Pancreas (tissue), 10 donors: ENCODE results near the gene PADI2. TPM values are rescaled to one million over a fixed set of nuclear protein-coding genes. Genes with fewer than 3 reads are reported as not detected.

Experiments used
- ATAC-seq, 4 donors: fragments of 200-7000 bp; cut with Tn5 transposase; one replicate each; pipeline versions ENCODE4 v1.8.0 to v1.9.1; 2020; ENCODE audit warnings: mild to moderate bottlenecking in 4 of 4, moderate library complexity in 4 of 4
- DNase-seq, 6 donors: peaks; one replicate each; pipeline ENCODE4 v3.0.0-alpha.2; 2020
- FAIRE-seq: peaks from 2 replicates; lab custom pipeline; 2012; peaks lifted over from hg19 to GRCh38; lab: Jason Lieb, UNC
- H3K27ac ChIP-seq, 4 donors: fragments of 200-600 bp; sonication (generic); 1 replicate in 3 of 4; 2 replicates in 1 of 4; pipeline versions ENCODE4 v1.5.0 to v1.8.0; 2020
- H3K27me3 ChIP-seq, 4 donors: fragments of 200-600 bp; one replicate each; pipeline ENCODE4 v1.8.0; 2021
- H3K36me3 ChIP-seq, 3 donors: fragments of 200-600 bp; sonication (generic) in 1 of 3; one replicate each; pipeline versions ENCODE4 v1.5.0 to v1.8.0; 2020 to 2021
- H3K4me1 ChIP-seq, 3 donors: fragments of 200-600 bp; one replicate each; pipeline ENCODE4 v1.8.0; 2021
- H3K4me3 ChIP-seq, 4 donors: fragments of 200-600 bp; sonication (generic) in 2 of 4; one replicate each; pipeline versions ENCODE4 v1.5.0 to v1.8.0; 2020 to 2021
- H3K9me3 ChIP-seq, 4 donors: fragments of 200-600 bp; one replicate each; pipeline ENCODE4 v1.8.0; 2021
- WGBS, 2 donors: extraction: QIAGEN DNeasy Blood & Tissue Kit; methylation state at CpG; one replicate each; pipeline ENCODE4 v1.1.7; 2013; 5-methylcytosine and 5-hydroxymethylcytosine counted together
- intact Hi-C, 3 donors: fragments of 100-400 bp; cut with DNase I; formaldehyde crosslinking; loops; one replicate each; pipeline versions ENCODE4 v1.11.1 to v1.14.2; 2022
- polyA plus RNA-seq, 2 donors: library from polyadenylated mRNA; stranded (reverse); fragments of 200-250 nt; gene quantifications; one replicate each; pipeline ENCODE4 v1.2.3, GENCODE V29; 2013
- total RNA-seq, 6 donors: library from RNA; stranded (reverse); fragmentation: NEBNext Ultra II Directional in 4 of 6; extraction: Animal tissue kit (Norgen Biotek cat#: 25700) in 4 of 6; gene quantifications; one replicate each; pipeline versions ENCODE4 v1.2.1 to v1.2.4, GENCODE V29; 2021 to 2023
- TF ChIP-seq, protein P1 (sequence below), 4 donors: fragments of 200-600 bp; sonication (generic) in 3 of 4; IDR thresholded peaks; one replicate each; pipeline versions ENCODE4 v1.5.0 to v1.8.0; 2021; ENCODE audit warnings: antibody characterized with exemption in 4 of 4
- donor health status: healthy with polysubstance abuse.
- donor health status: DM: no; HTN: no; CAD: no; lungs with moderate emphysema.
- donor health status: DM: no; HTN: no; CAD: no.
- donor health status: control.
- donor health status: control.
- donor health status: Bipolar disorder and iron deficiency.
- donor health status: DM: yes; HTN: yes; CAD: no.
- donor health status: DM: no; HTN: no; CAD: no.
- donor health status: DM: no; HTN: no; CAD: no.
- donor health status: DM: yes; HTN: yes; CAD: no.

Gene PADI2
- total and polyA plus RNA-seq, 8 donors: 0.42 to 10.0 (median 0.93) TPM

DNA sequence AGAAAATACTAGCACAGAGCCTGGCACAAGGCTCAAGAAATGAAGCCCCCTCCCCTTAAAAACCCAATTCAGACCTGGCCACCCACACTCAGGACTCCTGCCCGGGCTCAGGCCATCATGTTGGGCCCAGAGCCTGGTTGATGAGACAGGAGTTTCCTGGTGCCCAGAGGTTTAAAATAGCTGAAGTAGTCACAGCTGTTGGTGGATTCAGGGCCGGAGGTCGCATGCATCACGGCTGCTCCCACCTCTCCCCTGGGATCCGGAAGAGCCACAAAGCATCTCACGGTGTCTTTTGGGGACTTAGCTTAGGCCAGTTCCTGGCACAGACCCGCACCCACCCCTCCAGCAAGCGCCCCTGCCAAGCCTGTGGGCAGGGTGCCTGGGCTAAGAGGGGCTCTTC, 2.6 kb upstream of the PADI2 start:
- no peaks in the 10 kb centered on the region for H3K36me3 ChIP-seq
- H3K9me3 ChIP-seq: no peaks in the 10 kb centered on the region
- H3K4me1 ChIP-seq: peaks cover 0 to 3% (median 0%) of the 10 kb centered on the region in 3 donors
- FAIRE-seq (no peak), ATAC-seq (no peak), DNase-seq (no peak)
- no peak overlapping the region for H3K27ac ChIP-seq
- no peak overlapping the region for H3K4me3 ChIP-seq
- 89 to 92% methylated on average over 8 of the region's 8 CpGs for WGBS, 2 donors
- TF ChIP-seq, protein P1, sequence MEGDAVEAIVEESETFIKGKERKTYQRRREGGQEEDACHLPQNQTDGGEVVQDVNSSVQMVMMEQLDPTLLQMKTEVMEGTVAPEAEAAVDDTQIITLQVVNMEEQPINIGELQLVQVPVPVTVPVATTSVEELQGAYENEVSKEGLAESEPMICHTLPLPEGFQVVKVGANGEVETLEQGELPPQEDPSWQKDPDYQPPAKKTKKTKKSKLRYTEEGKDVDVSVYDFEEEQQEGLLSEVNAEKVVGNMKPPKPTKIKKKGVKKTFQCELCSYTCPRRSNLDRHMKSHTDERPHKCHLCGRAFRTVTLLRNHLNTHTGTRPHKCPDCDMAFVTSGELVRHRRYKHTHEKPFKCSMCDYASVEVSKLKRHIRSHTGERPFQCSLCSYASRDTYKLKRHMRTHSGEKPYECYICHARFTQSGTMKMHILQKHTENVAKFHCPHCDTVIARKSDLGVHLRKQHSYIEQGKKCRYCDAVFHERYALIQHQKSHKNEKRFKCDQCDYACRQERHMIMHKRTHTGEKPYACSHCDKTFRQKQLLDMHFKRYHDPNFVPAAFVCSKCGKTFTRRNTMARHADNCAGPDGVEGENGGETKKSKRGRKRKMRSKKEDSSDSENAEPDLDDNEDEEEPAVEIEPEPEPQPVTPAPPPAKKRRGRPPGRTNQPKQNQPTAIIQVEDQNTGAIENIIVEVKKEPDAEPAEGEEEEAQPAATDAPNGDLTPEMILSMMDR (IDR thresholded peaks at IDR 0.05): no peak
- no peaks in the 10 kb centered on the region for H3K27me3 ChIP-seq
- intact Hi-C loops: loop anchor here in 2 of 3 donors (5.0 to 10.0 kb wide), 2 partner anchors 213 to 215 kb away; no protein-coding TSS in a partner anchor

DNA sequence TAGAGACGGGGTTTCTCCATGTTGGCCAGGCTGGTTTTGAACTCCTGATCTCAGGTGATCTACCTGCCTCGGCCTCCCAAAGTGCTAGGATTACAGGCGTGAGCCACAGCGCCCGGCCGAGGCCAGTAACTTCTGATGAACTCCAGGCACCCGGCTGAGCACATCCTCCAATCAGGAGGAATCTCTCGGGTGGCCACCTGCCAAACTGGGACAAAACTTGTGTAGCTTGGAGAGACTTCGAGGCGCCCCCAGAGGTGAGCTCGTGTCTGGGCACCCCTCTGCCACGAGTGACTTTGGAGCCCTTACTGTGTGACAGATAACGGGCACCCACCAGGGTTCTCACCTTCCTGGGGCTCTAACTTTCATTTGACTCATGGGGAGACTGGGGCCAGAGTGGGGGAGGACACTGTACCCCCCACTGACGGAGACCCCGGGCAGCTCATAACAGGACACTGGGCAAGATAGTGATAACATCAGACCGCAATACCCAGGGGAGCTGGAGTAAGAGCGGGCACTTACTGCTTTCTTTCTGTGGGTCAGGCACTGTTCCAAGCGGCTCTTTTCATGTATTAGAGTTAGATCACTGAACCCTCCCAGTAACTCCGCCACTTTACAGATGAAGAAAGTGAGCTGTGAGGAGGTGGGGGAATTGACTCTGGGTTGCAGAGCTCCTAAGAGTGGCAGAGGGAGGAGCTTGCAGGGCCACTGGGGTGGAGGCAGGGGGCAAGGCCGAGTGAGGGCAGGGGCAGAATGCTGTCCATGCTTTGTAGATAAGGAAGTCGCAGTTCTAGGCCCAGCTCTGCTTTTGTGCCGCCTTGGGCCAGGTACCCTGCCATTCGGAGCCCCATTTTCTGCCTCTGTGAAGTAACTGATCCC, 1.9 kb upstream of the PADI2 start:
- intact Hi-C loops: loop anchor here in 2 of 3 donors (5.0 to 10.0 kb wide), 2 partner anchors 214 to 216 kb away; no protein-coding TSS in a partner anchor
- no peak overlapping the region for H3K27ac ChIP-seq
- no peak for ATAC-seq
- H3K36me3 ChIP-seq: no peaks in the 10 kb centered on the region
- FAIRE-seq: no peak
- TF ChIP-seq, protein P1 (IDR thresholded peaks at IDR 0.05): no peak
- no peaks in the 10 kb centered on the region for H3K9me3 ChIP-seq
- no peaks in the 10 kb centered on the region for H3K27me3 ChIP-seq
- WGBS, 2 donors: 81 to 84% methylated on average over 23 of the region's 23 CpGs
- no peak overlapping the region for H3K4me3 ChIP-seq
- DNase-seq: no peak
- H3K4me1 ChIP-seq: peaks cover 0 to 3% (median 0%) of the 10 kb centered on the region in 3 donors

DNA sequence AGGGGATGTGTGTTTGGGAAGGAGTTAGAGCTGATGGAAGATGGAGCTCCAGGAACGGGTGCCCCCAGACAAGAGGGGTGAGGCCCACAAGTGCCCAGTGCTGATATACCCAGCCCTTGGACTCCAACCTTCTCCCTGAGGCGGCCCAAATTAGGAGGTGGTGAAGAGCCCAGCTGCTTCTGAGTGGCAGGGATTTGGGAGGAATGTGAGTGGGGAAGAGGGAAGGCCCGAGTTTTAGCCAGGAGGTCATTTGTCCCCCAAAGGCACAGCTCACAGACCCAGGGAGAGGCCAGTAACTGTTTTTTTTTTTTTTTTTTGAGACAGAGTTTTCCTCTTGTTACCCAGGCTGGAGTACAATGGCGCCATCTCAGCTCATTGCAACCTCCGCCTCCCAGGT, 1.2 kb upstream of the PADI2 start:
- TF ChIP-seq, protein P1 (IDR thresholded peaks at IDR 0.05): no peak
- intact Hi-C loops: loop anchor here in 2 of 3 donors (5.0 to 10.0 kb wide), 2 partner anchors 214 to 217 kb away; no protein-coding TSS in a partner anchor
- 97% methylated on average over 5 of the region's 5 CpGs for WGBS, 2 donors

DNA sequence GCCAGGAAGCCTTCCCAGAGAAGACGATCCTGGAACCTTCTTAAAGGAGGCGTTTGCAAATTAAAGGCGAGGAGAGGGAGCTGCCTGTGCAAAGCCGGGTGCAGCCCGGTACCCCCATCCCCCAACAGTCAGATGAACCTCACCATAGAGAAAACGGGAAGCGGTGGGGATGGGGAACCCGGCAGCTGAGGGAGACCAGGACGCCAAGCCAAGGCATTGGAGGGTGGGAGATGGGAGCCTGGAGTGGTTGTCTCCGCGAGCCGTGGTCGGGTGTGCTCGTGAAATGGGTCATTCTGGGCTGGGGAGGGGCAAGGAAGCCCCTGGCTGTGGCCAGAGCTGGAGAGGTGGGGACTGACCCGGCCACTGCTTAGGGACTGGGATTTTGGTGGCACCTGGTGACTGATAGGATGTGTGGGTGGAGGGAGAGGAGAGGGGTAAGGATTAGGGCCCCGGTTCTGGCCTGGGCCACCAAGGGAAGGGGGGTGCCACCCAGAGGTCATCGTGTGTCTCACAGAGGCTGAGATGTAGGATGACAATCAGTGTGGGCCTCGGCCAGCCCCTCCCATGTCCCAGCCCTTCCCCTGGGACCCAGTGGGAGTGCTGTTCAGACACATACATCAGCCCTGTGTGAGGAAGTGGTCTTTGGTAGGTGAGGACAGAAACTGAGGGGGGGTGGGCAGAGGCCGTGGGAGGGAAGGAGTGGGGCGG, 676 bp upstream of the PADI2 start:
- Histone ChIP-seq H3K27ac (no peak overlapping the region), H3K9me3 (no peaks in the 10 kb centered on the region), H3K27me3 (no peaks in the 10 kb centered on the region), H3K4me3 (peak overlapping the region in 1 of 4 donors; percentile 34), H3K36me3 (no peaks in the 10 kb centered on the region), H3K4me1 (peaks cover 0 to 3% (median 0%) of the 10 kb centered on the region in 3 donors)
- intact Hi-C loops: loop anchor here in 2 of 3 donors (5.0 to 10.0 kb wide), 2 partner anchors 215 to 217 kb away; no protein-coding TSS in a partner anchor
- DNase-seq (no peak), ATAC-seq (peak in 2 of 4 donors; percentile 4 to 18), FAIRE-seq (no peak)
- TF ChIP-seq, protein P1 (IDR thresholded peaks at IDR 0.05): no peak
- 71 to 77% methylated on average over 20 of the region's 20 CpGs for WGBS, 2 donors

More for the DNA sequence above, 1.2 kb upstream of the PADI2 start:
- no peaks in the 10 kb centered on the region for H3K36me3 ChIP-seq
- no peak overlapping the region for H3K27ac ChIP-seq
- no peak for ATAC-seq
- FAIRE-seq: no peak
- no peaks in the 10 kb centered on the region for H3K27me3 ChIP-seq
- H3K4me3 ChIP-seq: no peak overlapping the region
- H3K4me1 ChIP-seq: peaks cover 0 to 3% (median 0%) of the 10 kb centered on the region in 3 donors
- H3K9me3 ChIP-seq: no peaks in the 10 kb centered on the region
- DNase-seq: no peak
